ENCODE results near the gene CATSPERZ.

CATSPERZ gene

GRCh38 chr11:64341851-64342791 lies 42.0 kb downstream of the CATSPERZ start:
- Histone ChIP-seq H3K36me3 (ENCODE audit: control insufficient read depth in 1 of 2, insufficient read depth in 2 of 2, low read length in 2 of 2) (no peaks in the 10 kb centered on the region), H3K9me3 (ENCODE audit: control insufficient read depth in 1 of 2, low read length in 2 of 2) (no peaks in the 10 kb centered on the region), H3K4me3 (ENCODE audit: low read depth in 1 of 2, low read length in 2 of 2) (peak overlapping the region; percentile 21 to 53), H3K27ac (ENCODE audit: low read length) (no peak overlapping the region), H3K4me1 (ENCODE audit: control insufficient read depth in 1 of 2, insufficient read depth in 2 of 2, low read length in 2 of 2) (peaks cover 0 to 14% of the 10 kb centered on the region in 2 donors), H3K27me3 (ENCODE audit: low read depth, low read length) (no peaks in the 10 kb centered on the region)

DNA sequence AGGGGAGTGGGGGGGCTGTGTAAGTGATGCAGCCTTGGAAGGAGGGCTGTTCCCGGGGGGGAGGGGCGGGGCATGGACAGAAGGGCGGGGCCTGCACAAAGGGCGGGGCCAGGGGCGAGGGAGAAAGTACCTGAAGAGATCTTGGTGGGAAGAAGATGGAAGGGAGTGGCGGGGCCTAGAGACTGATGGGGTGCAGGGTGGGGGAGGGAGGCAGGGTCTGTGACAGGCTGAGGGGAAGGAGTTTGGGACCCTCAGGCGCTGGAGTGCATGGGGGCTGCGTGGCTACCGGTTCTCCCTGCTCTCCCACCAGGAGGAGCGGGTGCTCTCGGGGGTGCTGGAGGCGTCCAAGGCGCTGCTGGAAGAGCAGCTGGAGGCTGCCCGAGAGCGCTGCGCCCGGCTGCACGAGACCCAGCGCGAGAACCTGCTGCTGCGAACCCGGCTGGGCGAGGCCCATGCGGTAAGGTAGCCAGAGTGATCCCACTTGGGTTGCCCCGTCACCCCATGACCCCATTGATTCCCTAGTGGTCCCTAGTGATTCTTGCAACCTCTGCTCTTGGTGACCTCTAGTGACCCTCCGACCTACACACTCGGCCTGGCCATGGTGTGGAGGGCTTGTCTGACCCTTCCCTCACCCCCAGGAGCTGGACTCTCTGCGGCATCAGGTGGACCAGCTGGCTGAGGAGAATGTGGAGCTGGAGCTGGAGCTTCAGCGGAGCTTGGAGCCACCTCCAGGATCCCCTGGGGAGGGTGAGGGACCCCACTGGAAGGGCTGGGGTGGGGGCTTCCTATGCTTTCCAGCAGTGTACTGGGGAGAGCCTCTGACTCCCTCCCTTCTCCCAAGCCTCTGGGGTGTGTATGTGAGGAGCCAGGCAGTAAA lies 42.9 kb downstream of the CATSPERZ start:
- peaks cover 0 to 14% of the 10 kb centered on the region in 2 donors for H3K4me1 ChIP-seq (ENCODE audit: control insufficient read depth in 1 of 2, insufficient read depth in 2 of 2, low read length in 2 of 2)
- H3K9me3 ChIP-seq (ENCODE audit: control insufficient read depth in 1 of 2, low read length in 2 of 2), result no peaks in the 10 kb centered on the region
- no peaks in the 10 kb centered on the region for H3K36me3 ChIP-seq (ENCODE audit: control insufficient read depth in 1 of 2, insufficient read depth in 2 of 2, low read length in 2 of 2)
- H3K27me3 ChIP-seq (ENCODE audit: low read depth, low read length), result no peaks in the 10 kb centered on the region
- H3K27ac ChIP-seq (ENCODE audit: low read length), result no peak overlapping the region
- H3K4me3 ChIP-seq (ENCODE audit: low read depth in 1 of 2, low read length in 2 of 2), result peak overlapping the region in 1 of 2 donors; percentile 53

GRCh38 chr11:64343767-64344559 lies 43.8 kb downstream of the CATSPERZ start:
- no peaks in the 10 kb centered on the region for H3K27me3 ChIP-seq (ENCODE audit: low read depth, low read length)
- no peak overlapping the region for H3K4me3 ChIP-seq (ENCODE audit: low read depth in 1 of 2, low read length in 2 of 2)
- H3K36me3 ChIP-seq (ENCODE audit: control insufficient read depth in 1 of 2, insufficient read depth in 2 of 2, low read length in 2 of 2), result no peaks in the 10 kb centered on the region
- H3K4me1 ChIP-seq (ENCODE audit: control insufficient read depth in 1 of 2, insufficient read depth in 2 of 2, low read length in 2 of 2), result peaks cover 0 to 14% of the 10 kb centered on the region in 2 donors
- H3K9me3 ChIP-seq (ENCODE audit: control insufficient read depth in 1 of 2, low read length in 2 of 2), result no peaks in the 10 kb centered on the region
- no peak overlapping the region for H3K27ac ChIP-seq (ENCODE audit: low read length)

GRCh38 chr11:64344787-64345186 lies 44.6 kb downstream of the CATSPERZ start:
- no peaks in the 10 kb centered on the region for H3K27me3 ChIP-seq (ENCODE audit: low read depth, low read length)
- peaks cover 0 to 14% of the 10 kb centered on the region in 2 donors for H3K4me1 ChIP-seq (ENCODE audit: control insufficient read depth in 1 of 2, insufficient read depth in 2 of 2, low read length in 2 of 2)

DNA sequence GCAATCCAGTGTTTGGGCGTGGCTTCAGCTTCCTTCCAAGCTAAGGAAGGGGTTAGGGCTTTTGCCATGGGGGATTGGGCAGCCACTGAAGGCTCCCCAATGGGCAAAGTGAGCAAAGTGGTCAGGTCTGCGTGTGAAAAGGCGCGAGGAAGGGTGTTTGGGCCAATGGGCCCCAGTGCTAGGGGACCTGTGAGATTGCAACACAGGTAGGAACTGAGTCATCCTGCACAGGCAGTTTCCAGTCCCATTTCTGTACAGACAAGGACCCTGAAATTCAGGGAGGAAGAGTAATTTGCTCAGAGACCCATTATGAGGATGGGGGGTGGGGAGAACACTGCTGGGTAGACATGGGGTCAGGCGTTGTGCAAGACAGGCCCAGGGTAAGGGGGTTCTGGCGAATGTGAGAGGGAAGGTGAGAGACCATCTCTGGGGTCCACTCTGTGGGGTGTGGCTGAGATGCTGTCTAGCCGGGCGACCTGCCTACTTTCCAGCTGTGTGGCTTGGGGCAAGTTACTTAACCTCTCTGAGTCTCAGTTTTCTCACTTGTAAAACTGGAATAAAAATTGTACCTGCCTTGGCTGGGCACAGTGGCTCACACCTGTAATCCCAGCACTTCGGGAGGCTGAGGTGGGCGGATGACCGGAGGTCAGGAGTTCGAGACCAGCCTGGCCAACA lies 47.2 kb downstream of the CATSPERZ start:
- H3K27ac ChIP-seq (ENCODE audit: low read length), result no peak overlapping the region
- H3K4me1 ChIP-seq (ENCODE audit: control insufficient read depth in 1 of 2, insufficient read depth in 2 of 2, low read length in 2 of 2), result peaks cover 0 to 8% of the 10 kb centered on the region in 2 donors
- H3K27me3 ChIP-seq (ENCODE audit: low read depth, low read length), result no peaks in the 10 kb centered on the region
- H3K9me3 ChIP-seq (ENCODE audit: control insufficient read depth in 1 of 2, low read length in 2 of 2), result no peaks in the 10 kb centered on the region
- no peak overlapping the region for H3K4me3 ChIP-seq (ENCODE audit: low read depth in 1 of 2, low read length in 2 of 2)
- no peaks in the 10 kb centered on the region for H3K36me3 ChIP-seq (ENCODE audit: control insufficient read depth in 1 of 2, insufficient read depth in 2 of 2, low read length in 2 of 2)

More at GRCh38 chr11:64344787-64345186, 44.6 kb downstream of the CATSPERZ start:
- H3K4me3 ChIP-seq (ENCODE audit: low read depth in 1 of 2, low read length in 2 of 2), result no peak overlapping the region
- H3K9me3 ChIP-seq (ENCODE audit: control insufficient read depth in 1 of 2, low read length in 2 of 2), result no peaks in the 10 kb centered on the region
- no peak overlapping the region for H3K27ac ChIP-seq (ENCODE audit: low read length)
- no peaks in the 10 kb centered on the region for H3K36me3 ChIP-seq (ENCODE audit: control insufficient read depth in 1 of 2, insufficient read depth in 2 of 2, low read length in 2 of 2)

DNA sequence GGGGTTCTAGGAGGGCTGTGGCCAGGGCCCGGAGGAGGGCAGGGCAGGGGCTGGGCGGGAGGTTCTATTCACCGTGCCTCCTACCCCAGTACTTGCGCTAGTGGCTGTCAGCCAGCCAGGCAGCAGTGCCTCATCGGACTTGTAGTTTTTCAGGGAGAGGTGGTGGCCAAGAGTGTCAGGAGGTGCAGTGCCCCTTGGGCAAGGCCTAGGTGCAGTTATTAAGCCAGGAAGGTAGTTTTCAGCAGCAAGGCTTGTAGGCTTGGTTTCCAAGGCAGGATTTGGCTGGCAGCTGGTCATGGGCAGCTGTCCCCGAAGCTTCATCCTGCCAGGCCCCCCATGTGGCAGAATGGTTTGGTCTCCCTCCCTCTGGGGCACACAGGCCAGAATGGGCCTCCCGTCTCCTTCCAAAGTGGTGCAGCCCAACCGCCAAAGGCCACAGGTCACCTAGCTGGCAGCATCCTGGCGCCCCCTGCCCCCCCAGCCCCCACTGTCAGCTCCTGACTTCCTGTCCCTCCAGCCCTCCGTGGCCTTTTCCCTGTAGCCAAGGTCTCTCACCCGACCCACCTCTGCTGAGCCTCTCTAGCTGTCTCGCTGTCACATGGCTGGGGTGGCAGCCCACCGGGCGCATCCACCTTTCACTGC lies 48.3 kb downstream of the CATSPERZ start:
- no peaks in the 10 kb centered on the region for H3K36me3 ChIP-seq (ENCODE audit: control insufficient read depth in 1 of 2, insufficient read depth in 2 of 2, low read length in 2 of 2)
- H3K4me3 ChIP-seq (ENCODE audit: low read depth in 1 of 2, low read length in 2 of 2), result no peak overlapping the region
- H3K27ac ChIP-seq (ENCODE audit: low read length), result no peak overlapping the region
- H3K27me3 ChIP-seq (ENCODE audit: low read depth, low read length), result no peaks in the 10 kb centered on the region
- H3K9me3 ChIP-seq (ENCODE audit: control insufficient read depth in 1 of 2, low read length in 2 of 2), result no peaks in the 10 kb centered on the region
- H3K4me1 ChIP-seq (ENCODE audit: control insufficient read depth in 1 of 2, insufficient read depth in 2 of 2, low read length in 2 of 2), result no peaks in the 10 kb centered on the region

DNA sequence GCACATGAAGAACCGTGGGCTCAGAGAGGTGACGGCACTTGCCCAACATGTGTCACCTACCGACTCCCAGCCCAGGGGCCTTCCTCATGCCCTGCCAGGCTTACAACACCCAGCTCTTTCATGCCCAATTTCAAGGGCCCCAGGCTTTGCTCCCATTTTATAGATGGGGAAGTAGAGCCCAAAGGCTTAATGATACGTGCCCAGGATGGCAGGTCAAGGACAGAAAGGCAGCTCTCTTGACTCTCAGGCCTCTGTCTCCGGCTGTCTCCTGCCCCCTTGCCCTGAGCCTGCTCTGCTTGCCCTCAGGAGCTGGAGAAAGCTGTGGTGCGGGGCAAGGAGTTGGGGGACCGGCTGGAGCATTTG lies 48.8 kb downstream of the CATSPERZ start:
- H3K27me3 ChIP-seq (ENCODE audit: low read depth, low read length), result no peaks in the 10 kb centered on the region
- no peaks in the 10 kb centered on the region for H3K36me3 ChIP-seq (ENCODE audit: control insufficient read depth in 1 of 2, insufficient read depth in 2 of 2, low read length in 2 of 2)
- H3K9me3 ChIP-seq (ENCODE audit: control insufficient read depth in 1 of 2, low read length in 2 of 2), result no peaks in the 10 kb centered on the region
- no peak overlapping the region for H3K27ac ChIP-seq (ENCODE audit: low read length)
- H3K4me1 ChIP-seq (ENCODE audit: control insufficient read depth in 1 of 2, insufficient read depth in 2 of 2, low read length in 2 of 2), result no peaks in the 10 kb centered on the region
- H3K4me3 ChIP-seq (ENCODE audit: low read depth in 1 of 2, low read length in 2 of 2), result no peak overlapping the region

DNA sequence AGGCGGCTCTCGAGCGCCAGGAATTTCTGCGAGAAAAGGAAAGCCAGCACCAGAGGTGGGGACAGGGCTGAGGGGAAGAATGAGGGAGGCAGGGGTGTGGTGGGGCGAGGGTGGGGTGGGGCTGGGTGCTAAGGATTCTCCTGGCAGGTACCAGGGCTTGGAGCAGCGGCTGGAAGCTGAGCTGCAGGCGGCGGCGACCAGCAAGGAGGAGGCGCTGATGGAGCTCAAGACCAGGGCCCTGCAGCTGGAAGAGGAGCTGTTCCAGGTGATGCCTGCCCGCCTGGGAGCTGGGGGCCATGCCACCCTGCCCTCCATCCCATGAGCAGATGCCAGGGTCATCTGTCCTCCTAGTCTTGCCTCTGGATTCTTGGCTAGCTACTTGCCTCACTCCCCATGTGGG lies 49.2 kb downstream of the CATSPERZ start:
- Histone ChIP-seq H3K36me3 (ENCODE audit: control insufficient read depth in 1 of 2, insufficient read depth in 2 of 2, low read length in 2 of 2) (no peaks in the 10 kb centered on the region), H3K27me3 (ENCODE audit: low read depth, low read length) (no peaks in the 10 kb centered on the region), H3K27ac (ENCODE audit: low read length) (no peak overlapping the region), H3K4me3 (ENCODE audit: low read depth in 1 of 2, low read length in 2 of 2) (no peak overlapping the region), H3K9me3 (ENCODE audit: control insufficient read depth in 1 of 2, low read length in 2 of 2) (no peaks in the 10 kb centered on the region), H3K4me1 (ENCODE audit: control insufficient read depth in 1 of 2, insufficient read depth in 2 of 2, low read length in 2 of 2) (no peaks in the 10 kb centered on the region)

DNA sequence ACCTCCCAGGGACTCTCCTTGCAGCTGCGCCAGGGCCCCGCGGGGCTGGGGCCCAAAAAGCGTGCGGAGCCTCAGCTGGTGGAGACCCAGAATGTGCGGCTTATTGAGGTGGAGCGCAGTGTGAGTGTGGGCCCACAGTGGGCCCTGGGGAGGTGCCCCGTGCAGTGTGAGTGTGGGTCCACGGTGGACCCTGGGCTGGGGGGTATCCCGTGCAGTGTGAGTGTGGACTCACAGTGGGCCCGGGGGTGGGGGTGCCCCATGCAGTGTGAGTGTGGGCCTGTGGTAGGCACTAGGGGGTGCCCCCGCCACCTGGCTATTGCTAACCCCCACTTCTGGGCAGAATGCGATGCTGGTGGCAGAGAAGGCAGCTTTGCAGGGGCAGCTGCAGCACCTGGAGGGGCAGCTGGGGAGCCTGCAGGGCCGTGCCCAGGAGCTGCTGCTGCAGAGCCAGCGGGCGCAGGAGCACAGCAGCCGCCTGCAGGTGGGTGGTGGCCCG lies 51.0 kb downstream of the CATSPERZ start:
- Histone ChIP-seq H3K27me3 (ENCODE audit: low read depth, low read length) (no peaks in the 10 kb centered on the region), H3K4me1 (ENCODE audit: control insufficient read depth in 1 of 2, insufficient read depth in 2 of 2, low read length in 2 of 2) (peaks cover 0 to 12% of the 10 kb centered on the region in 2 donors), H3K27ac (ENCODE audit: low read length) (no peak overlapping the region), H3K36me3 (ENCODE audit: control insufficient read depth in 1 of 2, insufficient read depth in 2 of 2, low read length in 2 of 2) (no peaks in the 10 kb centered on the region), H3K4me3 (ENCODE audit: low read depth in 1 of 2, low read length in 2 of 2) (no peak overlapping the region), H3K9me3 (ENCODE audit: control insufficient read depth in 1 of 2, low read length in 2 of 2) (no peaks in the 10 kb centered on the region)

Measured in muscle layer of duodenum (tissue), 2 donors.